Uterus (tissue), 4 donors: ENCODE measurements around the gene ANKRD31. TPM values are rescaled to one million over a fixed set of nuclear protein-coding genes. Genes with fewer than 3 reads are reported as not detected.

Experiments used
- DNase-seq, 2 donors: peaks; one replicate each; pipeline ENCODE4 v3.0.0-alpha.2; 2019 to 2020
- H3K27ac ChIP-seq, 2 donors: fragments of 200-600 bp; sonication (generic); 1 replicate in 1 of 2; 2 replicates in 1 of 2; pipeline ENCODE4 v1.5.1; 2016 to 2018
- H3K27me3 ChIP-seq, 2 donors: fragments of 200-600 bp; sonication (generic); one replicate each; pipeline ENCODE4 v1.5.1; 2018 to 2019; ENCODE audit warnings: control low read depth in 1 of 2
- H3K36me3 ChIP-seq, 2 donors: fragments of 200-600 bp; sonication (generic); one replicate each; pipeline ENCODE4 v1.5.1; 2019; ENCODE audit warnings: control low read depth in 1 of 2
- H3K4me1 ChIP-seq, 2 donors: fragments of 200-600 bp; sonication (generic); one replicate each; pipeline ENCODE4 v1.5.1; 2018 to 2019; ENCODE audit warnings: control low read depth in 1 of 2
- H3K4me3 ChIP-seq, 2 donors: fragments of 200-600 bp; sonication (generic); 1 replicate in 1 of 2; 2 replicates in 1 of 2; pipeline ENCODE4 v1.5.1; 2018 to 2019; ENCODE audit warnings: mild to moderate bottlenecking in 1 of 2
- H3K9me3 ChIP-seq, 2 donors: fragments of 200-600 bp; sonication (generic); one replicate each; pipeline ENCODE4 v1.5.1; 2019; ENCODE audit warnings: control low read depth in 1 of 2
- CTCF ChIP-seq, 4 experiments: fragments of 200-600 bp in 2 of 4; fragments of 450-650 bp in 2 of 4; sonication (generic) in 2 of 4; IDR thresholded peaks; one replicate each; pipeline ENCODE4 v1.5.1; 2016 to 2019; ENCODE audit warnings: antibody characterized with exemption in 4 of 4, mild to moderate bottlenecking in 2 of 4, moderate library complexity in 1 of 4
- POLR2A ChIP-seq, 2 donors: fragments of 450-650 bp; IDR thresholded peaks; one replicate each; pipeline ENCODE4 v1.6.1; 2016; ENCODE audit warnings: antibody characterized with exemption in 2 of 2, mild to moderate bottlenecking in 1 of 2, moderate library complexity in 1 of 2
- intact Hi-C: fragments of 100-400 bp; cut with DNase I; formaldehyde crosslinking; loops from one replicate; pipeline ENCODE4 v1.15.1; 2023; ENCODE audit warnings: low total_unique reads
- total RNA-seq, 4 donors: library from RNA; depleted of rRNA in 3 of 4; stranded (reverse); fragments of >200 nt in 3 of 4; gene quantifications; one replicate each; pipeline versions ENCODE4 v1.1.0 to v1.2.4, GENCODE V29; 2014 to 2023
- donor health status: DM: yes; HTN: yes; CAD: no.

ANKRD31 gene
- total RNA-seq, 4 donors from 2014 or later, result 0.67 to 0.69 TPM; not detected in 2

DNA sequence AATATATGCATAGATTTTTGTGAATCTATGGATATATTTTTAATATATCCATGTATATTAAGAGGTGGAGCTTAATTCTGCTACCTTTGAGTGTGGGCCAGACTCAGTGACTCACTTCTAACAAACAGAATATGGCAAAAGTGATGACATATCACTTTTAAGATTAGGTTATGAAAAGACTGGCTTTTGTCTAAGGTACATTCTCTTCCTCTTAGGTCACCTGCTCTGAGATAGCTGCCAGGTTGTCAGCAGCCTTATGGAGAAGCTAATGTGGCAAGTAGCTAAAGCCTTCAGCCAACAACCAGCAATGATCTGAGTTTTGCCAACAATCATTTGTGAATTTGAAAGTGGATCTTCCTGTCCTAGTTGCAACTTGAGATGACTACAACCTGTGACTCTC, 83.8 kb downstream of the ANKRD31 start:
- no peak overlapping the region for H3K4me3 ChIP-seq
- TF ChIP-seq POLR2A (IDR thresholded peaks at IDR 0.05) (no peak), CTCF (IDR thresholded peaks at IDR 0.05) (no peak)
- no peaks in the 10 kb centered on the region for H3K36me3 ChIP-seq
- H3K27me3 ChIP-seq, result no peaks in the 10 kb centered on the region
- H3K4me1 ChIP-seq, result no peaks in the 10 kb centered on the region
- no peak overlapping the region for H3K27ac ChIP-seq
- intact Hi-C loops, result no loop called here
- no peaks in the 10 kb centered on the region for H3K9me3 ChIP-seq
- DNase-seq, result no peak

- no peaks in the 10 kb centered on the region for H3K27me3 ChIP-seq
- no peaks in the 10 kb centered on the region for H3K9me3 ChIP-seq
- TF ChIP-seq POLR2A (IDR thresholded peaks at IDR 0.05) (no peak), CTCF (IDR thresholded peaks at IDR 0.05) (no peak)
- H3K4me1 ChIP-seq, result no peaks in the 10 kb centered on the region
- intact Hi-C loops, result no loop called here
- no peak for DNase-seq
- no peak overlapping the region for H3K27ac ChIP-seq
- no peaks in the 10 kb centered on the region for H3K36me3 ChIP-seq
- no peak overlapping the region for H3K4me3 ChIP-seq
These were observed 88.6 kb downstream of the ANKRD31 start for GRCh38 chr5:75148051-75148450.

DNA sequence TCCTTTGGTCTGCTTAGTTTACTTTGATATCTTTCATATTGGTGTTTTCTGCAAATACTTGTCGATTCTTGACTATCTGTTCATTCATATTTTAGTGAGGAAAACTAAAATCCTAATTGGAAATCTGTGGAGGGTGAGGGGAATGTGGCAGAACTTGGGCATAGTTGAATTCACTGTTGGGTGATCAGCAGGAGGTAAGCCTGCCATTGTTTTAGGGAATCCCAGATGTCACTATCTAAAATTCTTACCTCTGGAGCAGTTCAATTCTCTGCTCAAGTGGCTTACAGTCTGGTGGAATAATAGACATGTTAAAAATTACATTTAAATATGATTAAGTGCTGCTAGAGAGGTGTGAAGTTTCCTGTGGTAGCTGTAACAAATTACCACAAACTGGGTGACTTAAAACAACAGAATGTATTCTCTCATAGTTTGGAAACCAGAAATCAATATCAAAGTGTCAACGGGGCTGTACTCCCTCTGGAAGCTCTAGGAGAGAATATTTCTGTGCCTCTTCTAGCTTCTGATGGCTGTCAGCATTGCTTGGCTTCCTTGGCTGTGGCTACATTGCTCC, 94.0 kb downstream of the ANKRD31 start:
- no peak overlapping the region for H3K27ac ChIP-seq
- no peaks in the 10 kb centered on the region for H3K9me3 ChIP-seq
- no peaks in the 10 kb centered on the region for H3K36me3 ChIP-seq
- DNase-seq, result no peak
- no peak for TF ChIP-seq POLR2A (IDR thresholded peaks at IDR 0.05)
- no peak for TF ChIP-seq CTCF (IDR thresholded peaks at IDR 0.05)
- H3K4me3 ChIP-seq, result no peak overlapping the region
- no peaks in the 10 kb centered on the region for H3K4me1 ChIP-seq
- intact Hi-C loops, result no loop called here
- no peaks in the 10 kb centered on the region for H3K27me3 ChIP-seq

DNA sequence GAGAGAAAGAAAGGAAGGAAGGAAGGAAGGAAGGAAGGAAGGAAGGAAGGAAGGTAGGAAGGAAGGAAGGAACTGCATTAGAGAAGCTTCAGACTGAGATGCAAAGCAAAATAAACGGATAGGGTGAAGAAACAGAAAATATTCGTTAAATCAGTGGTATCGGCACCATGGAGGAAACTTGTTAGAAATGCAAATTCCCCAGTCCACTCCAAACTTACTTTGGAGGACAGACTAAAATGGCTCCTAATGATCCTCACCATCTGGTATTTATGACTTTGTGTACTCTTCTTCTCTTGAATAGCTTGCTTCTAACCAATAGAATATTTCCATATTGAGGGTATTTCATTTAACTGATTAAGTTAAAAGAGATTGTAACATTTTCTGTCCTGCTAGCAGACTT, 96.4 kb downstream of the ANKRD31 start:
- Histone ChIP-seq H3K27me3 (no peaks in the 10 kb centered on the region), H3K9me3 (no peaks in the 10 kb centered on the region), H3K4me3 (no peak overlapping the region), H3K4me1 (no peaks in the 10 kb centered on the region), H3K36me3 (no peaks in the 10 kb centered on the region), H3K27ac (no peak overlapping the region)
- intact Hi-C loops, result no loop called here
- TF ChIP-seq POLR2A (IDR thresholded peaks at IDR 0.05), result no peak
- no peak for DNase-seq

DNA sequence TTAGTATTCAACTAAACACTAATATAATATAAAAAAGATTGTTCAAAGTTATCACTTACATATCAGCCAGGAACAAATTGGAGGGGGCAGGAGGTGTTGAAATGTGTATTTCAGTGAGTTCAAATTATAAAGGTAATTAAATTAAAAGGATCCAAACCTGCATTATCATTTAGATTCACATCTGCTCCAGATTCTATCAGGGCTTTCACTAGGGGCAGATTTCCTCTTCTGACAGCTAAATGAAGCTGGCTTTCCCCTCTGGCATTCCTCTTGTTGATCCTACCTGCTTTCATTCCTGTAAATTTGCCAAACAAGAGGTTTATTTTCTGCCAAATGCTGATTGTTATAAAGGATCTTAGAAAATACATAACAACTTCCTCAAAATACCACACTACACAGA, 98.0 kb downstream of the ANKRD31 start:
- no peaks in the 10 kb centered on the region for H3K4me1 ChIP-seq
- DNase-seq, result no peak
- no peaks in the 10 kb centered on the region for H3K9me3 ChIP-seq
- H3K27ac ChIP-seq, result no peak overlapping the region
- no peak overlapping the region for H3K4me3 ChIP-seq
- TF ChIP-seq CTCF (IDR thresholded peaks at IDR 0.05), result no peak
- no peak for TF ChIP-seq POLR2A (IDR thresholded peaks at IDR 0.05)
- H3K36me3 ChIP-seq, result no peaks in the 10 kb centered on the region
- intact Hi-C loops, result no loop called here
- no peaks in the 10 kb centered on the region for H3K27me3 ChIP-seq

GRCh38 chr5:75130818-75131349, 105.8 kb downstream of the ANKRD31 start:
- Histone ChIP-seq H3K4me3 (no peak overlapping the region), H3K27me3 (no peaks in the 10 kb centered on the region), H3K9me3 (no peaks in the 10 kb centered on the region), H3K4me1 (no peaks in the 10 kb centered on the region), H3K27ac (no peak overlapping the region), H3K36me3 (no peaks in the 10 kb centered on the region)
- TF ChIP-seq POLR2A (IDR thresholded peaks at IDR 0.05) (no peak), CTCF (IDR thresholded peaks at IDR 0.05) (no peak)
- DNase-seq, result no peak
- intact Hi-C loops, result no loop called here
